DOHH2 (cell line): ENCODE results near the gene CEACAM5.
A peak's percentile ranks its signal among the peaks of the same experiment; 100 is the strongest.
"Not testable (repeated sequence)": the region's sequence is repeated elsewhere in the genome, so short reads cannot be mapped to it uniquely, and the experiment has no call there.

Experiments used
- H3F3A ChIP-seq: fragments of 200-600 bp; sonication (generic), shearing (Covaris generic); 2 replicates; pipeline ENCODE4 v1.6.0; 2016; ENCODE audit warnings: antibody characterized with exemption, mild to moderate bottlenecking; ENCODE audit not compliant: control insufficient read depth, insufficient read depth
- H3K27ac ChIP-seq: fragments of 200-600 bp; sonication (generic); 2 replicates; pipeline ENCODE4 v1.5.1; 2014; ENCODE audit warnings: low read depth, mild to moderate bottlenecking, low read length, moderate library complexity
- H3K27me3 ChIP-seq: fragments of 200-600 bp; sonication (generic); 2 replicates; pipeline ENCODE4 v1.6.1; 2014; ENCODE audit warnings: mild to moderate bottlenecking, low read length, mixed read lengths; ENCODE audit not compliant: control insufficient read depth
- H3K36me3 ChIP-seq: fragments of 200-600 bp; sonication (generic); 2 replicates; pipeline ENCODE4 v1.6.1; 2014; ENCODE audit warnings: mild to moderate bottlenecking, low read length, moderate library complexity, mixed read lengths; ENCODE audit not compliant: control insufficient read depth
- H3K4me1 ChIP-seq: fragments of 200-600 bp; sonication (generic); 2 replicates; pipeline ENCODE4 v1.6.1; 2014; ENCODE audit warnings: mild to moderate bottlenecking, low read length, mixed read lengths; ENCODE audit not compliant: control insufficient read depth
- H3K4me2 ChIP-seq: fragments of 200-600 bp; sonication (generic); 2 replicates; pipeline ENCODE4 v1.6.0; 2014; ENCODE audit warnings: mild to moderate bottlenecking, low read length, moderate library complexity
- H3K4me3 ChIP-seq: fragments of 200-600 bp; sonication (generic); 2 replicates; pipeline ENCODE4 v1.5.1; 2014; ENCODE audit warnings: mild to moderate bottlenecking, low read length, mixed read lengths
- H3K79me2 ChIP-seq: fragments of 200-600 bp; sonication (generic); 2 replicates; pipeline ENCODE4 v1.6.1; 2014; ENCODE audit warnings: mild to moderate bottlenecking, low read length, mixed read lengths; ENCODE audit not compliant: control insufficient read depth
- H3K9me2 ChIP-seq: fragments of 200-600 bp; sonication (generic); replicated peaks from 2 replicates; pipeline ENCODE4 v1.6.1; 2014; ENCODE audit warnings: mild to moderate bottlenecking, low read length, mixed read lengths; ENCODE audit not compliant: control insufficient read depth
- H3K9me3 ChIP-seq: fragments of 200-600 bp; sonication (generic); 2 replicates; pipeline ENCODE4 v1.6.1; 2014; ENCODE audit warnings: antibody characterized with exemption, low read length, mixed read lengths; ENCODE audit not compliant: control insufficient read depth, insufficient read depth
- H4K20me1 ChIP-seq: fragments of 200-600 bp; sonication (generic); 2 replicates; pipeline ENCODE4 v1.6.0; 2014; ENCODE audit warnings: low read depth, mild to moderate bottlenecking, antibody characterized with exemption, low read length, moderate library complexity; ENCODE audit not compliant: control insufficient read depth, insufficient read depth
- CTCF ChIP-seq: fragments of 200-600 bp; sonication (generic); IDR thresholded peaks from one replicate; pipeline ENCODE4 v1.5.1; 2014; ENCODE audit warnings: antibody characterized with exemption, mild to moderate bottlenecking, low read depth, low read length; ENCODE audit not compliant: poor library complexity, severe bottlenecking
- EZH2phosphoT487 ChIP-seq: fragments of 200-600 bp; sonication (generic); IDR thresholded peaks from 2 replicates; pipeline ENCODE4 v1.6.1; 2017; ENCODE audit warnings: borderline replicate concordance, mild to moderate bottlenecking, antibody characterized with exemption, low read length, moderate library complexity, mixed read lengths

CEACAM5 gene

GRCh38 chr19:41748012-41748411 is 39.6 kb downstream of the CEACAM5 start:
- Histone ChIP-seq H3K27ac (no peak overlapping the region), H3K4me3 (no peak overlapping the region), H3K27me3 (peaks cover 36% of the 10 kb centered on the region), H3K79me2 (no peaks in the 10 kb centered on the region), H4K20me1 (no peaks in the 10 kb centered on the region), H3K4me2 (no peak overlapping the region), H3F3A (no peaks in the 10 kb centered on the region), H3K9me3 (no peaks in the 10 kb centered on the region), H3K36me3 (no peaks in the 10 kb centered on the region), H3K9me2 (no peaks in the 10 kb centered on the region), H3K4me1 (peaks cover 9% of the 10 kb centered on the region)
- TF ChIP-seq CTCF, result no peak
- TF ChIP-seq EZH2phosphoT487, result no peak

- H3K36me3 ChIP-seq, result not testable (repeated sequence)
Measured at GRCh38 chr19:41750248-41751134, 42.1 kb downstream of the CEACAM5 start.

GRCh38 chr19:41753159-41753558 is 44.7 kb downstream of the CEACAM5 start:
- no peak overlapping the region for H3K4me2 ChIP-seq
- no peaks in the 10 kb centered on the region for H3K9me2 ChIP-seq
- TF ChIP-seq EZH2phosphoT487 (no peak), CTCF (peak; percentile 89)
- H3K9me3 ChIP-seq, result no peaks in the 10 kb centered on the region
- no peaks in the 10 kb centered on the region for H3K36me3 ChIP-seq
- no peak overlapping the region for H3K27ac ChIP-seq
- no peak overlapping the region for H3K4me3 ChIP-seq
- no peaks in the 10 kb centered on the region for H4K20me1 ChIP-seq
- no peaks in the 10 kb centered on the region for H3K4me1 ChIP-seq
- H3K79me2 ChIP-seq, result no peaks in the 10 kb centered on the region
- H3F3A ChIP-seq, result no peaks in the 10 kb centered on the region
- H3K27me3 ChIP-seq, result peaks cover 16% of the 10 kb centered on the region

More at GRCh38 chr19:41750248-41751134, 42.1 kb downstream of the CEACAM5 start:
- not testable (repeated sequence) for H3F3A ChIP-seq, H3K9me3 ChIP-seq, H4K20me1 ChIP-seq, H3K27ac ChIP-seq, H3K9me2 ChIP-seq, H3K79me2 ChIP-seq, H3K4me3 ChIP-seq, H3K4me1 ChIP-seq, H3K4me2 ChIP-seq
- H3K27me3 ChIP-seq, result peaks cover 34% of the 10 kb centered on the region

GRCh38 chr19:41753936-41754529 is 45.6 kb downstream of the CEACAM5 start:
- H3K4me2 ChIP-seq, result no peak overlapping the region
- peak; percentile 91 for TF ChIP-seq CTCF
- TF ChIP-seq EZH2phosphoT487, result no peak

More at GRCh38 chr19:41753936-41754529, 45.6 kb downstream of the CEACAM5 start:
- no peaks in the 10 kb centered on the region for H3K9me3 ChIP-seq
- no peaks in the 10 kb centered on the region for H3K79me2 ChIP-seq
- H3F3A ChIP-seq, result no peaks in the 10 kb centered on the region
- H3K4me1 ChIP-seq, result no peaks in the 10 kb centered on the region
- no peaks in the 10 kb centered on the region for H3K9me2 ChIP-seq
- no peaks in the 10 kb centered on the region for H4K20me1 ChIP-seq
- peaks cover 15% of the 10 kb centered on the region for H3K27me3 ChIP-seq
- no peak overlapping the region for H3K27ac ChIP-seq
- H3K36me3 ChIP-seq, result no peaks in the 10 kb centered on the region
- H3K4me3 ChIP-seq, result no peak overlapping the region
